Neural cell (in vitro differentiated cells): ENCODE measurements around the gene PTPRD. TPM values are rescaled to one million over a fixed set of nuclear protein-coding genes. Genes with fewer than 3 reads are reported as not detected.

Experiments
- H2AFZ ChIP-seq: fragments of 200-600, 300-800 bp; sonication (generic), shearing (Covaris generic); 2 replicates; pipeline ENCODE4 v1.6.0; 2014; ENCODE audit warnings: low read depth, mild to moderate bottlenecking, antibody characterized with exemption, low read length, moderate library complexity
- H3F3A ChIP-seq: fragments of 200-600 bp; shearing (Covaris generic); 2 replicates; pipeline ENCODE4 v1.6.1; 2016; ENCODE audit warnings: mild to moderate bottlenecking, moderate library complexity, mixed read lengths, antibody characterized with exemption, low read length; ENCODE audit not compliant: insufficient read depth, poor library complexity, severe bottlenecking
- H3K27ac ChIP-seq: fragments of 200-600, 300-800 bp; sonication (generic), shearing (Covaris generic); 2 replicates; pipeline ENCODE4 v1.5.1; 2014; ENCODE audit warnings: mild to moderate bottlenecking, low read length, moderate library complexity
- H3K27me3 ChIP-seq: fragments of 300-800, 200-600 bp; sonication (generic), shearing (Covaris generic); 2 replicates; pipeline ENCODE4 v1.6.0; 2014; ENCODE audit warnings: mild to moderate bottlenecking, low read depth, low read length, moderate library complexity; ENCODE audit not compliant: insufficient read depth
- H3K36me3 ChIP-seq: fragments of 300-800, 200-600 bp; sonication (generic), shearing (Covaris generic); 2 replicates; pipeline ENCODE4 v1.5.1; 2014; ENCODE audit warnings: mild to moderate bottlenecking, antibody characterized with exemption, low read length, moderate library complexity; ENCODE audit not compliant: insufficient read depth
- H3K4me2 ChIP-seq: fragments of 300-800, 200-600 bp; sonication (generic), shearing (Covaris generic); 2 replicates; pipeline ENCODE4 v1.6.0; 2014; ENCODE audit warnings: mild to moderate bottlenecking, low read length
- H3K4me3 ChIP-seq: fragments of 300-800, 200-600 bp; sonication (generic), shearing (Covaris generic); 2 replicates; pipeline ENCODE4 v1.5.1; 2014; ENCODE audit warnings: mild to moderate bottlenecking, low read length, moderate library complexity
- H3K79me2 ChIP-seq: fragments of 200-600 bp; shearing (Covaris generic); replicated peaks from 2 replicates; pipeline ENCODE4 v1.6.0; 2014; ENCODE audit warnings: mild to moderate bottlenecking, low read length, moderate library complexity; ENCODE audit not compliant: insufficient read depth
- H3K9ac ChIP-seq: fragments of 300-800, 200-600 bp; sonication (generic), shearing (Covaris generic); 2 replicates; pipeline ENCODE4 v1.6.1; 2016; ENCODE audit warnings: mild to moderate bottlenecking, low read length, mixed read lengths
- H3K9me2 ChIP-seq: fragments of 200-600 bp; shearing (Covaris generic); 2 replicates; pipeline ENCODE4 v1.6.1; 2016; ENCODE audit warnings: mild to moderate bottlenecking, low read length, mixed read lengths; ENCODE audit not compliant: insufficient read depth
- H3K9me3 ChIP-seq: fragments of 200-600, 300-800 bp; sonication (generic), shearing (Covaris generic); 2 replicates; pipeline ENCODE4 v1.6.1; 2016; ENCODE audit warnings: mild to moderate bottlenecking, mixed run types, low read length, moderate library complexity, mixed read lengths
- H4K20me1 ChIP-seq: fragments of 200-600 bp; shearing (Covaris generic); 2 replicates; pipeline ENCODE4 v1.6.1; 2016; ENCODE audit warnings: mild to moderate bottlenecking, mixed run types; ENCODE audit not compliant: insufficient read depth
- EP300 ChIP-seq: fragments of 450-650 bp; conservative IDR thresholded peaks from 2 replicates; pipeline ENCODE4 v1.6.1; 2014; ENCODE audit warnings: antibody characterized with exemption, mild to moderate bottlenecking, moderate library complexity; ENCODE audit not compliant: poor library complexity, severe bottlenecking
- EZH2 ChIP-seq: fragments of 200-600, 300-800 bp; shearing (Covaris generic), sonication (generic); IDR thresholded peaks from 2 replicates; pipeline ENCODE4 v1.6.1; 2014; ENCODE audit warnings: antibody characterized with exemption, low read length, borderline replicate concordance, mild to moderate bottlenecking; ENCODE audit not compliant: insufficient read depth, poor library complexity, severe bottlenecking
- MXI1 ChIP-seq: fragments of 450-650 bp; conservative IDR thresholded peaks from 2 replicates; pipeline ENCODE4 v1.6.1; 2014; ENCODE audit warnings: antibody characterized with exemption, mild to moderate bottlenecking; ENCODE audit not compliant: poor library complexity, severe bottlenecking
- POLR2AphosphoS5 ChIP-seq: IDR thresholded peaks from 2 replicates; pipeline ENCODE4 v1.6.1; 2012
- RAD21 ChIP-seq: fragments of 450-650 bp; conservative IDR thresholded peaks from 2 replicates; pipeline ENCODE4 v1.6.1; 2014; ENCODE audit warnings: antibody characterized with exemption, mild to moderate bottlenecking, moderate library complexity
- SMC3 ChIP-seq: fragments of 450-650 bp; conservative IDR thresholded peaks from 2 replicates; pipeline ENCODE4 v1.6.1; 2014; ENCODE audit warnings: antibody characterized with exemption, mild to moderate bottlenecking, moderate library complexity; ENCODE audit not compliant: poor library complexity
- TAF1 ChIP-seq: IDR thresholded peaks from 2 replicates; pipeline ENCODE4 v1.6.1; 2012; ENCODE audit warnings: low read depth
- polyA plus RNA-seq: library from polyadenylated mRNA; depleted of rRNA; stranded (reverse); fragments of >200 nt; gene quantifications from 2 replicates; pipeline ENCODE4 v1.2.3, GENCODE V29; 2014
- TF ChIP-seq, protein P1 (sequence below): fragments of 450-650 bp; IDR thresholded peaks from 2 replicates; pipeline ENCODE4 v1.5.1; 2014; ENCODE audit warnings: antibody characterized with exemption, mild to moderate bottlenecking, moderate library complexity; ENCODE audit not compliant: poor library complexity, severe bottlenecking
- TF ChIP-seq, protein P2 (sequence below): IDR thresholded peaks from 2 replicates; pipeline ENCODE4 v1.6.1; 2012; ENCODE audit warnings: borderline replicate concordance

PTPRD gene
- polyA plus RNA-seq, 1 donor from 2014 or later = 143 TPM

DNA sequence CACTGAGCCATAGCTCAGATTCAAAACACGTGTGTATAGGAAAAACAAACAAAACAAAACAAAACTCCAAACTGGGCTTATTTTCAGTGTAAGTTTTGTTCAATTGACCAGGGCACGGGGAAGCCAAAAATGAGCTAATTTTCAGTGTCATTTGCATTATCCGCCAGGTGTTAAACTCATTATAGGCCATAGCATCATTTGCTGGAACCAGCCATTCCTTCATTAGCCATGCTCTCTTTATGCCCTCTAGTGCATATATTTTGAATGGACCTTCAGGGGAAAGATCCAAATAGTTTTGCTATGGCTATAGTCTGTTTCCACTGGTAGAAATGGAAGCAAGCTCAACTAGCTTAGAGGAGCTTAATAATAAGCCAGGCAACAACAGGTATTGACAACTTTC is 1608.0 kb downstream of the PTPRD start:
- H4K20me1 ChIP-seq = no peaks in the 10 kb centered on the region
- no peak overlapping the region for H2AFZ ChIP-seq
- H3K79me2 ChIP-seq = no peaks in the 10 kb centered on the region
- H3K36me3 ChIP-seq = no peaks in the 10 kb centered on the region
- H3K4me2 ChIP-seq = no peak overlapping the region
- H3K4me3 ChIP-seq = no peak overlapping the region
- no peaks in the 10 kb centered on the region for H3K27me3 ChIP-seq
- TF ChIP-seq MXI1 (no peak), POLR2AphosphoS5 (no peak), SMC3 (no peak), EZH2 (no peak), RAD21 (no peak), EP300 (no peak), TAF1 (no peak)
- TF ChIP-seq, protein P1, sequence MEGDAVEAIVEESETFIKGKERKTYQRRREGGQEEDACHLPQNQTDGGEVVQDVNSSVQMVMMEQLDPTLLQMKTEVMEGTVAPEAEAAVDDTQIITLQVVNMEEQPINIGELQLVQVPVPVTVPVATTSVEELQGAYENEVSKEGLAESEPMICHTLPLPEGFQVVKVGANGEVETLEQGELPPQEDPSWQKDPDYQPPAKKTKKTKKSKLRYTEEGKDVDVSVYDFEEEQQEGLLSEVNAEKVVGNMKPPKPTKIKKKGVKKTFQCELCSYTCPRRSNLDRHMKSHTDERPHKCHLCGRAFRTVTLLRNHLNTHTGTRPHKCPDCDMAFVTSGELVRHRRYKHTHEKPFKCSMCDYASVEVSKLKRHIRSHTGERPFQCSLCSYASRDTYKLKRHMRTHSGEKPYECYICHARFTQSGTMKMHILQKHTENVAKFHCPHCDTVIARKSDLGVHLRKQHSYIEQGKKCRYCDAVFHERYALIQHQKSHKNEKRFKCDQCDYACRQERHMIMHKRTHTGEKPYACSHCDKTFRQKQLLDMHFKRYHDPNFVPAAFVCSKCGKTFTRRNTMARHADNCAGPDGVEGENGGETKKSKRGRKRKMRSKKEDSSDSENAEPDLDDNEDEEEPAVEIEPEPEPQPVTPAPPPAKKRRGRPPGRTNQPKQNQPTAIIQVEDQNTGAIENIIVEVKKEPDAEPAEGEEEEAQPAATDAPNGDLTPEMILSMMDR = no peak
- TF ChIP-seq, protein P2, sequence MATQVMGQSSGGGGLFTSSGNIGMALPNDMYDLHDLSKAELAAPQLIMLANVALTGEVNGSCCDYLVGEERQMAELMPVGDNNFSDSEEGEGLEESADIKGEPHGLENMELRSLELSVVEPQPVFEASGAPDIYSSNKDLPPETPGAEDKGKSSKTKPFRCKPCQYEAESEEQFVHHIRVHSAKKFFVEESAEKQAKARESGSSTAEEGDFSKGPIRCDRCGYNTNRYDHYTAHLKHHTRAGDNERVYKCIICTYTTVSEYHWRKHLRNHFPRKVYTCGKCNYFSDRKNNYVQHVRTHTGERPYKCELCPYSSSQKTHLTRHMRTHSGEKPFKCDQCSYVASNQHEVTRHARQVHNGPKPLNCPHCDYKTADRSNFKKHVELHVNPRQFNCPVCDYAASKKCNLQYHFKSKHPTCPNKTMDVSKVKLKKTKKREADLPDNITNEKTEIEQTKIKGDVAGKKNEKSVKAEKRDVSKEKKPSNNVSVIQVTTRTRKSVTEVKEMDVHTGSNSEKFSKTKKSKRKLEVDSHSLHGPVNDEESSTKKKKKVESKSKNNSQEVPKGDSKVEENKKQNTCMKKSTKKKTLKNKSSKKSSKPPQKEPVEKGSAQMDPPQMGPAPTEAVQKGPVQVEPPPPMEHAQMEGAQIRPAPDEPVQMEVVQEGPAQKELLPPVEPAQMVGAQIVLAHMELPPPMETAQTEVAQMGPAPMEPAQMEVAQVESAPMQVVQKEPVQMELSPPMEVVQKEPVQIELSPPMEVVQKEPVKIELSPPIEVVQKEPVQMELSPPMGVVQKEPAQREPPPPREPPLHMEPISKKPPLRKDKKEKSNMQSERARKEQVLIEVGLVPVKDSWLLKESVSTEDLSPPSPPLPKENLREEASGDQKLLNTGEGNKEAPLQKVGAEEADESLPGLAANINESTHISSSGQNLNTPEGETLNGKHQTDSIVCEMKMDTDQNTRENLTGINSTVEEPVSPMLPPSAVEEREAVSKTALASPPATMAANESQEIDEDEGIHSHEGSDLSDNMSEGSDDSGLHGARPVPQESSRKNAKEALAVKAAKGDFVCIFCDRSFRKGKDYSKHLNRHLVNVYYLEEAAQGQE = no peak
- H3F3A ChIP-seq = no peaks in the 10 kb centered on the region
- no peak overlapping the region for H3K27ac ChIP-seq
- no peaks in the 10 kb centered on the region for H3K9me2 ChIP-seq
- no peak overlapping the region for H3K9ac ChIP-seq
- no peaks in the 10 kb centered on the region for H3K9me3 ChIP-seq

DNA sequence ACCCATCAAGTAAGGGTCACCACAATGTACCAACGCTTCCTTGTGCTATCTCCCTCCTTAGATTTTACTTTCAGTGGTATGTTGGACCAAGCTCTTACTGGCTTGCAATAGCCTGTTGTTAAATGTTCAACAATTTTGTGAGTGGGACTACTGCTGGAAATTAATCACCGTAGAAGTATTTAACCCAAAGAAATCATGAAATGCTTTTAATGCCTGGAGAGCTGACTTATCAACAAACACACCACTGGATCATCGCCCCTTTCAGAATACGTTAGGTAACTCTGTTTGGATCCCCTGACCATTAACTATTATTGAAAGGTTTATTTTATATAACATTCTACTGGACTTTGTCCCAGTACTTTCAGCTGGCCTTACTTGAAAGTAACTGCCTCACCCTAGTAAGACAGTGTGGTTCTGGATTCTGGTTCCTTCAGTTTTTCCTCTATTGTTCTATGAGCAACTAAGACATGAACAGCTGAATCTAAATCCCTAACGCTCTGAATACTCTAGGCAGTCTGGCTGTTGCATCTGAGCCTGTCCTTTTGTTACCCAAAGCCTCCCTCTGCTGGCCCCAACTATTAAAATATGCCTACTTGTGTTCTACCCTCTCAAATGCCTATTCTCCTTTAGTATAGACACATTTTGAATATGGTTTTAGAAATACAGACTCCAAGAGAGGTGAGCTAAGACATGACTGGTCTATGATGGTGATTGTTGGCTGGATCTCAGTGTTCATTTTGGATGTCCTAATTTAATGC is 1609.8 kb downstream of the PTPRD start:
- Histone ChIP-seq H3K27ac (no peak overlapping the region), H4K20me1 (no peaks in the 10 kb centered on the region), H3K9ac (no peak overlapping the region), H3K79me2 (no peaks in the 10 kb centered on the region), H3F3A (no peaks in the 10 kb centered on the region), H3K27me3 (no peaks in the 10 kb centered on the region), H3K4me2 (no peak overlapping the region), H3K4me3 (no peak overlapping the region), H3K9me3 (peaks cover 4% of the 10 kb centered on the region), H3K36me3 (no peaks in the 10 kb centered on the region), H2AFZ (no peak overlapping the region), H3K9me2 (no peaks in the 10 kb centered on the region)
- TF ChIP-seq POLR2AphosphoS5 (no peak), RAD21 (no peak), MXI1 (no peak), TAF1 (no peak), SMC3 (no peak), EP300 (no peak), EZH2 (no peak)
- TF ChIP-seq, protein P2 = no peak
- TF ChIP-seq, protein P1 = no peak
